Mesothelial cell of epicardium (in vitro differentiated cells): Measurements from ENCODE around the gene BCAT1. TPM values are rescaled to one million over a fixed set of nuclear protein-coding genes. Genes with fewer than 3 reads are reported as not detected.
A peak's percentile ranks its signal among the peaks of the same experiment; 100 is the strongest.
"Not testable (repeated sequence)": the region's sequence is repeated elsewhere in the genome, so short reads cannot be mapped to it uniquely, and the experiment has no call there.

ENCODE experiments used
- DNase-seq, 2 experiments: peaks; one replicate each; pipeline ENCODE4 v3.0.0; 2021; ENCODE audit warnings: low spot score in 2 of 2; ENCODE audit not compliant: unreplicated experiment in 2 of 2
- H3K27ac Mint-ChIP-seq: 2 replicates; pipeline ENCODE4 v1.8.0; 2021; ENCODE audit warnings: mixed read lengths
- H3K27me3 Mint-ChIP-seq: 2 replicates; pipeline ENCODE4 v1.8.0; 2021; ENCODE audit warnings: low read depth, mixed read lengths
- H3K36me3 Mint-ChIP-seq: 2 replicates; pipeline ENCODE4 v1.8.0; 2021; ENCODE audit warnings: mixed read lengths
- H3K4me1 Mint-ChIP-seq: 2 replicates; pipeline ENCODE4 v1.8.0; 2021; ENCODE audit warnings: mixed read lengths
- H3K4me3 Mint-ChIP-seq: 2 replicates; pipeline ENCODE4 v1.8.0; 2021; ENCODE audit warnings: mild to moderate bottlenecking, moderate library complexity, mixed read lengths
- H3K9me3 Mint-ChIP-seq: 2 replicates; pipeline ENCODE4 v1.8.0; 2021; ENCODE audit warnings: mixed read lengths
- CTCF ChIP-seq: fragments of 200-600 bp; sonication (generic); IDR thresholded peaks from one replicate; pipeline ENCODE4 v1.5.0; 2021; ENCODE audit warnings: antibody characterized with exemption; ENCODE audit not compliant: unreplicated experiment
- total RNA-seq: library from RNA; stranded (reverse); gene quantifications from 3 replicates; pipeline ENCODE4 v1.2.1, GENCODE V29; 2021

Gene BCAT1
- total RNA-seq, 1 donor from 2014 or later: 121 TPM

GRCh38 chr12:24856541-24856940 lies 92.4 kb downstream of the BCAT1 start:
- Mint-ChIP-seq H3K27me3 (no peaks in the 10 kb centered on the region), H3K9me3 (peaks cover 37% of the 10 kb centered on the region), H3K4me3 (no peak overlapping the region), H3K4me1 (no peaks in the 10 kb centered on the region), H3K36me3 (peaks cover 59% of the 10 kb centered on the region), H3K27ac (no peak overlapping the region)
- DNase-seq: no peak
- no peak for TF ChIP-seq CTCF

GRCh38 chr12:24854908-24855307 lies 94.0 kb downstream of the BCAT1 start:
- DNase-seq: no peak
- H3K4me3 Mint-ChIP-seq: no peak overlapping the region
- H3K36me3 Mint-ChIP-seq: peaks cover 47% of the 10 kb centered on the region
- TF ChIP-seq CTCF: no peak
- no peaks in the 10 kb centered on the region for H3K4me1 Mint-ChIP-seq
- no peaks in the 10 kb centered on the region for H3K27me3 Mint-ChIP-seq
- no peak overlapping the region for H3K27ac Mint-ChIP-seq
- H3K9me3 Mint-ChIP-seq: peaks cover 31% of the 10 kb centered on the region

- H3K27ac Mint-ChIP-seq: no peak overlapping the region
- no peak for TF ChIP-seq CTCF
These were observed 94.9 kb downstream of the BCAT1 start for GRCh38 chr12:24854017-24854416.

GRCh38 chr12:24853588-24853987 lies 95.3 kb downstream of the BCAT1 start:
- Mint-ChIP-seq H3K27ac (no peak overlapping the region), H3K4me3 (no peak overlapping the region), H3K9me3 (peaks cover 24% of the 10 kb centered on the region), H3K4me1 (no peaks in the 10 kb centered on the region), H3K36me3 (peaks cover 39% of the 10 kb centered on the region), H3K27me3 (no peaks in the 10 kb centered on the region)
- no peak for TF ChIP-seq CTCF
- DNase-seq: no peak

More at GRCh38 chr12:24854017-24854416, 94.9 kb downstream of the BCAT1 start:
- Mint-ChIP-seq H3K4me1 (no peaks in the 10 kb centered on the region), H3K9me3 (peaks cover 27% of the 10 kb centered on the region), H3K36me3 (peaks cover 41% of the 10 kb centered on the region), H3K4me3 (no peak overlapping the region), H3K27me3 (no peaks in the 10 kb centered on the region)
- no peak for DNase-seq

- Mint-ChIP-seq H3K27me3 (no peaks in the 10 kb centered on the region), H3K4me1 (no peaks in the 10 kb centered on the region), H3K9me3 (peaks cover 20% of the 10 kb centered on the region), H3K4me3 (no peak overlapping the region), H3K27ac (no peak overlapping the region), H3K36me3 (peaks cover 35% of the 10 kb centered on the region)
- no peak for TF ChIP-seq CTCF
- DNase-seq: no peak
These were observed 95.8 kb downstream of the BCAT1 start for GRCh38 chr12:24853094-24853493.

- peak; percentile 65 for TF ChIP-seq CTCF
- Mint-ChIP-seq H3K27ac (no peak overlapping the region), H3K4me3 (no peak overlapping the region), H3K36me3 (peaks cover 30% of the 10 kb centered on the region), H3K9me3 (peaks cover 13% of the 10 kb centered on the region), H3K4me1 (no peaks in the 10 kb centered on the region), H3K27me3 (no peaks in the 10 kb centered on the region)
- no peak for DNase-seq
These were observed 96.5 kb downstream of the BCAT1 start for GRCh38 chr12:24852420-24852819.

GRCh38 chr12:24851883-24852282 lies 97.0 kb downstream of the BCAT1 start:
- not testable (repeated sequence) for H3K27ac Mint-ChIP-seq, H3K4me1 Mint-ChIP-seq, H3K27me3 Mint-ChIP-seq, H3K9me3 Mint-ChIP-seq, H3K4me3 Mint-ChIP-seq, DNase-seq
- H3K36me3 Mint-ChIP-seq: peaks cover 29% of the 10 kb centered on the region
